ENCODE data around the gene STK32B. TPM values are rescaled to one million over a fixed set of nuclear protein-coding genes. Genes with fewer than 3 reads are reported as not detected.

The STK32B gene
- total and polyA plus RNA-seq, 9 of the 15 experiments (the other 6 are each of a cell fraction or from before 2014, with no cell fraction given), result 0.03 to 0.20 (median 0.07) TPM; not detected in 2

- no peak for TF ChIP-seq ZNF384 (IDR thresholded peaks at IDR 0.05; ENCODE audit: low read depth, low read length)
- TF ChIP-seq ZNF561 (CRISPR knock-in tag; conservative IDR thresholded peaks at IDR 0.05), result no peak
- no peak for TF ChIP-seq ZNF143 (CRISPR knock-in tag; IDR thresholded peaks at IDR 0.05)
- no peak for TF ChIP-seq FOXJ2 (tag; IDR thresholded peaks at IDR 0.05)
- no peak for TF ChIP-seq GABPB1 (CRISPR knock-in tag; IDR thresholded peaks at IDR 0.05)
- no peak for TF ChIP-seq PTTG1 (tag; IDR thresholded peaks at IDR 0.05; ENCODE audit: low read depth)
- TF ChIP-seq HINFP (tag; conservative IDR thresholded peaks at IDR 0.05; ENCODE audit: low read depth), result no peak
- no peak for TF ChIP-seq ZNF318 (IDR thresholded peaks at IDR 0.05; ENCODE audit: borderline replicate concordance in 1 of 2, low read depth in 1 of 2)
- TF ChIP-seq KDM4B (IDR thresholded peaks at IDR 0.05; ENCODE audit: borderline replicate concordance in 2 of 2, low read depth in 1 of 2), result no peak
- no peak for TF ChIP-seq GABPB2 (CRISPR knock-in tag; conservative IDR thresholded peaks at IDR 0.05)
- no peak for TF ChIP-seq ZNF282 (CRISPR knock-in tag; IDR thresholded peaks at IDR 0.05)
- no peak for TF ChIP-seq ZBTB34 (CRISPR knock-in tag; IDR thresholded peaks at IDR 0.05)
- Histone ChIP-seq H3K9ac (ENCODE audit: insufficient read depth in 1 of 2, low read depth in 2 of 2, low read length in 2 of 2) (no peak overlapping the region), H3K27ac (ENCODE audit: extremely low read depth, low read depth, low read length) (no peak overlapping the region), H4K20me1 (replicated peaks; ENCODE audit: control insufficient read depth, insufficient read depth, low read length) (no peaks in the 10 kb centered on the region), H3K9me3 (replicated peaks; ENCODE audit: control insufficient read depth, insufficient read depth, low read depth, low read length) (no peaks in the 10 kb centered on the region), H3K4me3 (no peak overlapping the region), H2AFZ (ENCODE audit: low read depth, low read length) (no peak overlapping the region), H3K4me1 (replicated peaks in 1 of 2; ENCODE audit: control insufficient read depth in 2 of 2, insufficient read depth in 2 of 2, low read length in 2 of 2) (no peaks in the 10 kb centered on the region), H3K79me2 (ENCODE audit: control insufficient read depth, insufficient read depth, low read length) (no peaks in the 10 kb centered on the region), H3K4me2 (ENCODE audit: insufficient read depth, low read length) (no peak overlapping the region), H3K36me3 (ENCODE audit: control insufficient read depth, insufficient read depth, low read length) (no peaks in the 10 kb centered on the region), H3K9me1 (ENCODE audit: control insufficient read depth, insufficient read depth, low read length) (no peaks in the 10 kb centered on the region), H3K27me3 (ENCODE audit: control insufficient read depth in 2 of 2, insufficient read depth in 2 of 2, low read length in 2 of 2) (peaks cover 0 to 50% of the 10 kb centered on the region in 2 experiments; a peak in 2 of 5 replicates)
- DNase-seq (ENCODE audit: extremely low read depth in 1 of 4, low spot score in 3 of 4), result no peak
- in situ Hi-C loops (cut with MboI), result no loop called here
- ChIA-PET CTCF (ENCODE audit: low intra/inter-chr PET ratio) (no interaction called here), POLR2A (no interaction called here)
- BruUV-seq (replicated peaks), result no TSS peak
- intact Hi-C loops (cut with micrococcal nuclease), result no loop called here
- no peak for FAIRE-seq
- WGBS (ENCODE audit: insufficient coverage, low coverage, missing lambda C conversion rate), result 2% methylated on average over 9 of the region's 9 CpGs
- ATAC-seq, result no peak
Observed at GRCh38 chr4:5465956-5466355, 414.7 kb downstream of the STK32B start.
